ENCODE data around the gene CFAP157.

The CFAP157 gene

GRCh38 chr9:127758843-127759242 is 52.1 kb downstream of the CFAP157 start:
- no peaks in the 10 kb centered on the region for H3K9me3 ChIP-seq (ENCODE audit: control insufficient read depth in 2 of 2, low read length in 2 of 2)

GRCh38 chr9:127761061-127761460 is 54.3 kb downstream of the CFAP157 start:
- Histone ChIP-seq H3K27me3 (ENCODE audit: control insufficient read depth in 2 of 2, insufficient read depth in 2 of 2, low read length in 2 of 2) (peaks cover 2 to 3% of the 10 kb centered on the region in 2 donors), H3K4me1 (ENCODE audit: control insufficient read depth in 2 of 2, insufficient read depth in 2 of 2, low read length in 2 of 2) (no peaks in the 10 kb centered on the region), H3K9me3 (ENCODE audit: control insufficient read depth in 2 of 2, low read length in 2 of 2) (no peaks in the 10 kb centered on the region), H3K27ac (ENCODE audit: low read depth in 2 of 2, low read length in 2 of 2) (no peak overlapping the region), H3K9ac (ENCODE audit: low read depth in 1 of 2, low read length in 2 of 2) (no peak overlapping the region), H3K4me3 (ENCODE audit: low read length in 2 of 2) (no peak overlapping the region), H3K36me3 (ENCODE audit: control insufficient read depth in 2 of 2, insufficient read depth in 2 of 2, low read length in 2 of 2) (no peaks in the 10 kb centered on the region)

More at GRCh38 chr9:127758843-127759242, 52.1 kb downstream of the CFAP157 start:
- Histone ChIP-seq H3K36me3 (ENCODE audit: control insufficient read depth in 2 of 2, insufficient read depth in 2 of 2, low read length in 2 of 2) (no peaks in the 10 kb centered on the region), H3K4me1 (ENCODE audit: control insufficient read depth in 2 of 2, insufficient read depth in 2 of 2, low read length in 2 of 2) (no peaks in the 10 kb centered on the region), H3K27me3 (ENCODE audit: control insufficient read depth in 2 of 2, insufficient read depth in 2 of 2, low read length in 2 of 2) (peaks cover 6 to 14% of the 10 kb centered on the region in 2 donors), H3K9ac (ENCODE audit: low read depth in 1 of 2, low read length in 2 of 2) (no peak overlapping the region), H3K4me3 (ENCODE audit: low read length in 2 of 2) (no peak overlapping the region), H3K27ac (ENCODE audit: low read depth in 2 of 2, low read length in 2 of 2) (no peak overlapping the region)

GRCh38 chr9:127761491-127761956 is 54.7 kb downstream of the CFAP157 start:
- Histone ChIP-seq H3K9me3 (ENCODE audit: control insufficient read depth in 2 of 2, low read length in 2 of 2) (no peaks in the 10 kb centered on the region), H3K4me3 (ENCODE audit: low read length in 2 of 2) (no peak overlapping the region), H3K27ac (ENCODE audit: low read depth in 2 of 2, low read length in 2 of 2) (no peak overlapping the region), H3K4me1 (ENCODE audit: control insufficient read depth in 2 of 2, insufficient read depth in 2 of 2, low read length in 2 of 2) (no peaks in the 10 kb centered on the region), H3K9ac (ENCODE audit: low read depth in 1 of 2, low read length in 2 of 2) (no peak overlapping the region), H3K27me3 (ENCODE audit: control insufficient read depth in 2 of 2, insufficient read depth in 2 of 2, low read length in 2 of 2) (peaks cover 2 to 3% of the 10 kb centered on the region in 2 donors), H3K36me3 (ENCODE audit: control insufficient read depth in 2 of 2, insufficient read depth in 2 of 2, low read length in 2 of 2) (no peaks in the 10 kb centered on the region)

- H3K9me3 ChIP-seq (ENCODE audit: control insufficient read depth in 2 of 2, low read length in 2 of 2), result no peaks in the 10 kb centered on the region
- no peaks in the 10 kb centered on the region for H3K4me1 ChIP-seq (ENCODE audit: control insufficient read depth in 2 of 2, insufficient read depth in 2 of 2, low read length in 2 of 2)
- H3K27ac ChIP-seq (ENCODE audit: low read depth in 2 of 2, low read length in 2 of 2), result peak overlapping the region in 1 of 2 donors; percentile 39
- peaks cover 2 to 3% of the 10 kb centered on the region in 2 donors for H3K27me3 ChIP-seq (ENCODE audit: control insufficient read depth in 2 of 2, insufficient read depth in 2 of 2, low read length in 2 of 2)
- H3K4me3 ChIP-seq (ENCODE audit: low read length in 2 of 2), result no peak overlapping the region
- H3K36me3 ChIP-seq (ENCODE audit: control insufficient read depth in 2 of 2, insufficient read depth in 2 of 2, low read length in 2 of 2), result no peaks in the 10 kb centered on the region
- H3K9ac ChIP-seq (ENCODE audit: low read depth in 1 of 2, low read length in 2 of 2), result no peak overlapping the region
These were observed 55.4 kb downstream of the CFAP157 start for GRCh38 chr9:127762111-127762676.

DNA sequence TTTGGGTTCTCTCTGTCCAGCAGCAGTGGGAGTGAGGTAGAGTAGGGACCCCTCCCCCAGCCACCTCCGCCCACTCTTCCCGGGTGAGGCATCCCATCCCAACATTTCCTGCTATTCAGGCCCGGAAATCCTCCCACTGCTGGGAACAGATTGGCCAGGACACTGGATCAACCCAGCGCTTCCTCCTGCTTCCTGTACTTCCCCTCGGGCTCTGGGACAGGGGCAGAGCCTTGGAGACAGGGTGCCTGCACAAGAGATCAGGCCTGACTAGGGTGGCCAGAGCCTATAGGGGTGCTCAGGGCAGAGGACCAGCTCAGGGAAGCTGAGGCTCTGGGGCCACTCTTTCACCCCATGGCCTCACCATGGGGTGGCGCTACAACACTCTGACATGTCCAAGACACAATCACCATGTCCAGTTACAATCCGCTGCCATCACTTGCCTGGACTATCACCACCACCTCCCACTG is 57.2 kb downstream of the CFAP157 start:
- H3K4me1 ChIP-seq (ENCODE audit: control insufficient read depth in 2 of 2, insufficient read depth in 2 of 2, low read length in 2 of 2), result peaks cover 3 to 4% of the 10 kb centered on the region in 2 donors
- no peak overlapping the region for H3K4me3 ChIP-seq (ENCODE audit: low read length in 2 of 2)
- no peak overlapping the region for H3K27ac ChIP-seq (ENCODE audit: low read depth in 2 of 2, low read length in 2 of 2)
- no peaks in the 10 kb centered on the region for H3K36me3 ChIP-seq (ENCODE audit: control insufficient read depth in 2 of 2, insufficient read depth in 2 of 2, low read length in 2 of 2)
- no peak overlapping the region for H3K9ac ChIP-seq (ENCODE audit: low read depth in 1 of 2, low read length in 2 of 2)
- H3K27me3 ChIP-seq (ENCODE audit: control insufficient read depth in 2 of 2, insufficient read depth in 2 of 2, low read length in 2 of 2), result peaks cover 0 to 2% of the 10 kb centered on the region in 2 donors
- H3K9me3 ChIP-seq (ENCODE audit: control insufficient read depth in 2 of 2, low read length in 2 of 2), result no peaks in the 10 kb centered on the region

GRCh38 chr9:127765418-127765817 is 58.6 kb downstream of the CFAP157 start:
- Histone ChIP-seq H3K4me1 (ENCODE audit: control insufficient read depth in 2 of 2, insufficient read depth in 2 of 2, low read length in 2 of 2) (peaks cover 7 to 10% of the 10 kb centered on the region in 2 donors), H3K9me3 (ENCODE audit: control insufficient read depth in 2 of 2, low read length in 2 of 2) (no peaks in the 10 kb centered on the region), H3K27ac (ENCODE audit: low read depth in 2 of 2, low read length in 2 of 2) (no peak overlapping the region), H3K36me3 (ENCODE audit: control insufficient read depth in 2 of 2, insufficient read depth in 2 of 2, low read length in 2 of 2) (no peaks in the 10 kb centered on the region), H3K9ac (ENCODE audit: low read depth in 1 of 2, low read length in 2 of 2) (no peak overlapping the region), H3K4me3 (ENCODE audit: low read length in 2 of 2) (no peak overlapping the region), H3K27me3 (ENCODE audit: control insufficient read depth in 2 of 2, insufficient read depth in 2 of 2, low read length in 2 of 2) (peaks cover 0 to 2% of the 10 kb centered on the region in 2 donors)

All from mucosa of rectum (tissue), 2 donors.